HL-60 (cell line): ENCODE results near the gene CDC20.

Experiments
- DNase-seq, 2 experiments: peaks; one replicate each; pipeline ENCODE4 v3.0.0-alpha.2; 2010 to 2020; ENCODE audit warnings: low read depth in 1 of 2, low spot score in 1 of 2
- H3K27ac ChIP-seq: fragments of 250-450 bp; sonication (Bioruptor Pico); replicated peaks from 2 replicates; pipeline ENCODE4 v1.5.1; 2020; ENCODE audit warnings: mild to moderate bottlenecking, moderate library complexity
- H3K27me3 ChIP-seq: fragments of 250-450 bp; sonication (Bioruptor Pico); 2 replicates; pipeline ENCODE4 v1.5.1; 2021; ENCODE audit warnings: mild to moderate bottlenecking, moderate library complexity; ENCODE audit not compliant: insufficient read depth, poor library complexity, severe bottlenecking
- H3K4me3 ChIP-seq: replicated peaks from 2 replicates; pipeline ENCODE4 v1.5.1; 2011; ENCODE audit warnings: mild to moderate bottlenecking, control low read depth, low read length; ENCODE audit not compliant: insufficient read depth
- GABPA ChIP-seq: IDR thresholded peaks from 2 replicates; pipeline ENCODE4 v1.6.1; 2012; ENCODE audit warnings: low read depth
- POLR2AphosphoS5 ChIP-seq: IDR thresholded peaks from 2 replicates; pipeline ENCODE4 v1.6.1; 2012; ENCODE audit warnings: low read depth
- SPI1 ChIP-seq: IDR thresholded peaks from 2 replicates; pipeline ENCODE4 v1.6.1; 2012; ENCODE audit warnings: low read depth, mild to moderate bottlenecking, borderline replicate concordance
- TF ChIP-seq, protein P1 (sequence below): IDR thresholded peaks from one replicate; pipeline ENCODE4 v1.5.1; 2011; ENCODE audit warnings: low read length, control low read depth, inconsistent platforms; ENCODE audit not compliant: insufficient read depth
- TF ChIP-seq, protein P2 (sequence below): IDR thresholded peaks from 2 replicates; pipeline ENCODE4 v1.6.1; 2012; ENCODE audit warnings: low read depth; ENCODE audit not compliant: insufficient replicate concordance

CDC20 gene

DNA sequence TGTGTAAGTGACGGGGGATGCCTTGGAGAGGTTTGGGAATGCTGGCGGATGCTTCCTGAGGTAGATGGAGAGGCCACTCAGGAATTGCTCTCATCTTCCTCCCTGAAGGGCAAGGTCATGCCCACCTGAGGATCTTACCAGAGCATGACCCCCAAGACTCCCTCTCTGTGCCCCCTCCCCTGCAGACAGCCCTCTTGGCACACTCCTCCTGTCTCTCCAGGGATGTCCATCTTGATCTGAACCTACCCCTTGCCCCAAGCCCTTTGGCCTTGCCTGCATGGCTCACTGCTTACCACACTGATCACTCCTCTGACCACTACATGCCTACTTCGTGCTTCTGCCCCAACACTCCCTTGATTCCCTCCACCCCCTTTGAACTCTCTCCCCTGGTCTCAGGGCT, 39.0 kb upstream of the CDC20 start:
- TF ChIP-seq, protein P1, sequence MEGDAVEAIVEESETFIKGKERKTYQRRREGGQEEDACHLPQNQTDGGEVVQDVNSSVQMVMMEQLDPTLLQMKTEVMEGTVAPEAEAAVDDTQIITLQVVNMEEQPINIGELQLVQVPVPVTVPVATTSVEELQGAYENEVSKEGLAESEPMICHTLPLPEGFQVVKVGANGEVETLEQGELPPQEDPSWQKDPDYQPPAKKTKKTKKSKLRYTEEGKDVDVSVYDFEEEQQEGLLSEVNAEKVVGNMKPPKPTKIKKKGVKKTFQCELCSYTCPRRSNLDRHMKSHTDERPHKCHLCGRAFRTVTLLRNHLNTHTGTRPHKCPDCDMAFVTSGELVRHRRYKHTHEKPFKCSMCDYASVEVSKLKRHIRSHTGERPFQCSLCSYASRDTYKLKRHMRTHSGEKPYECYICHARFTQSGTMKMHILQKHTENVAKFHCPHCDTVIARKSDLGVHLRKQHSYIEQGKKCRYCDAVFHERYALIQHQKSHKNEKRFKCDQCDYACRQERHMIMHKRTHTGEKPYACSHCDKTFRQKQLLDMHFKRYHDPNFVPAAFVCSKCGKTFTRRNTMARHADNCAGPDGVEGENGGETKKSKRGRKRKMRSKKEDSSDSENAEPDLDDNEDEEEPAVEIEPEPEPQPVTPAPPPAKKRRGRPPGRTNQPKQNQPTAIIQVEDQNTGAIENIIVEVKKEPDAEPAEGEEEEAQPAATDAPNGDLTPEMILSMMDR: no peak
- TF ChIP-seq, protein P2, sequence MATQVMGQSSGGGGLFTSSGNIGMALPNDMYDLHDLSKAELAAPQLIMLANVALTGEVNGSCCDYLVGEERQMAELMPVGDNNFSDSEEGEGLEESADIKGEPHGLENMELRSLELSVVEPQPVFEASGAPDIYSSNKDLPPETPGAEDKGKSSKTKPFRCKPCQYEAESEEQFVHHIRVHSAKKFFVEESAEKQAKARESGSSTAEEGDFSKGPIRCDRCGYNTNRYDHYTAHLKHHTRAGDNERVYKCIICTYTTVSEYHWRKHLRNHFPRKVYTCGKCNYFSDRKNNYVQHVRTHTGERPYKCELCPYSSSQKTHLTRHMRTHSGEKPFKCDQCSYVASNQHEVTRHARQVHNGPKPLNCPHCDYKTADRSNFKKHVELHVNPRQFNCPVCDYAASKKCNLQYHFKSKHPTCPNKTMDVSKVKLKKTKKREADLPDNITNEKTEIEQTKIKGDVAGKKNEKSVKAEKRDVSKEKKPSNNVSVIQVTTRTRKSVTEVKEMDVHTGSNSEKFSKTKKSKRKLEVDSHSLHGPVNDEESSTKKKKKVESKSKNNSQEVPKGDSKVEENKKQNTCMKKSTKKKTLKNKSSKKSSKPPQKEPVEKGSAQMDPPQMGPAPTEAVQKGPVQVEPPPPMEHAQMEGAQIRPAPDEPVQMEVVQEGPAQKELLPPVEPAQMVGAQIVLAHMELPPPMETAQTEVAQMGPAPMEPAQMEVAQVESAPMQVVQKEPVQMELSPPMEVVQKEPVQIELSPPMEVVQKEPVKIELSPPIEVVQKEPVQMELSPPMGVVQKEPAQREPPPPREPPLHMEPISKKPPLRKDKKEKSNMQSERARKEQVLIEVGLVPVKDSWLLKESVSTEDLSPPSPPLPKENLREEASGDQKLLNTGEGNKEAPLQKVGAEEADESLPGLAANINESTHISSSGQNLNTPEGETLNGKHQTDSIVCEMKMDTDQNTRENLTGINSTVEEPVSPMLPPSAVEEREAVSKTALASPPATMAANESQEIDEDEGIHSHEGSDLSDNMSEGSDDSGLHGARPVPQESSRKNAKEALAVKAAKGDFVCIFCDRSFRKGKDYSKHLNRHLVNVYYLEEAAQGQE: no peak
- no peak for TF ChIP-seq POLR2AphosphoS5
- TF ChIP-seq SPI1: no peak
- TF ChIP-seq GABPA: no peak
- no peak overlapping the region for H3K4me3 ChIP-seq
- no peak for DNase-seq
- H3K27me3 ChIP-seq: no peaks in the 10 kb centered on the region
- no peak overlapping the region for H3K27ac ChIP-seq

DNA sequence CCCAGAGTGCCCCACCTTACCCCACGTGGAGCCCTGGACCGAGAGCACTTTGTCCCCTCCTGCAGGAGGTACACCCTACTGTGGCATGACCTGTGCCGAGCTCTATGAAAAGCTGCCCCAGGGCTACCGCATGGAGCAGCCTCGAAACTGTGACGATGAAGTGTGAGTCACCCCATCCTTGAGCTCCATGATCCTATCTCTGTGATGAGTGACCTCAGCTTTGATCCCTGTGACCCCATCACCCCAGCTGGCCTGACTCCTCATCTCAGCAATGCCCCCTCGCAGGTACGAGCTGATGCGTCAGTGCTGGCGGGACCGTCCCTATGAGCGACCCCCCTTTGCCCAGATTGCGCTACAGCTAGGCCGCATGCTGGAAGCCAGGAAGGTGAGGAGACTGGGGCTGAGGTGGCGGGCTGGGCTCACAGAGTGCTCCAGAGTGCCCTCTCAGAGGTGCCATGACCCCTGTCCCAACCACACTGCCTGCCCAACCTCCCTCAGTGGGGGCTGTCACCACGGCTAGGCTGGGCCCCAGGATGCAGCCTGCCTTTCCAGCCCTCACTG, 37.4 kb upstream of the CDC20 start:
- Histone ChIP-seq H3K4me3 (no peak overlapping the region), H3K27me3 (no peaks in the 10 kb centered on the region), H3K27ac (no peak overlapping the region)
- no peak for DNase-seq
- TF ChIP-seq, protein P1: no peak
- TF ChIP-seq, protein P2: no peak
- TF ChIP-seq SPI1 (no peak), POLR2AphosphoS5 (no peak), GABPA (no peak)

DNA sequence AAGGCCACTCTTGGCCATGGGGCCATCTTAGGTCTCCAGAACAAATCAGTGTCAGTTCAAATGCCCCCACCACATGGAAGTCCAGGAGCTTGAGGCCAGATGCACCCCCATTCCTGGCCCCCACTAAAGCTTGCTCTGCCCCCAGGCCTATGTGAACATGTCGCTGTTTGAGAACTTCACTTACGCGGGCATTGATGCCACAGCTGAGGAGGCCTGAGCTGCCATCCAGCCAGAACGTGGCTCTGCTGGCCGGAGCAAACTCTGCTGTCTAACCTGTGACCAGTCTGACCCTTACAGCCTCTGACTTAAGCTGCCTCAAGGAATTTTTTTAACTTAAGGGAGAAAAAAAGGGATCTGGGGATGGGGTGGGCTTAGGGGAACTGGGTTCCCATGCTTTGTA, 36.3 kb upstream of the CDC20 start:
- H3K4me3 ChIP-seq: no peak overlapping the region
- no peak overlapping the region for H3K27ac ChIP-seq
- no peak for DNase-seq
- H3K27me3 ChIP-seq: no peaks in the 10 kb centered on the region
- TF ChIP-seq POLR2AphosphoS5 (no peak), SPI1 (no peak), GABPA (no peak)
- TF ChIP-seq, protein P1: no peak
- TF ChIP-seq, protein P2: no peak
